ENCODE measurements around the gene RPL27.
A peak's percentile ranks its signal among the peaks of the same experiment; 100 is the strongest.

Gene RPL27

DNA sequence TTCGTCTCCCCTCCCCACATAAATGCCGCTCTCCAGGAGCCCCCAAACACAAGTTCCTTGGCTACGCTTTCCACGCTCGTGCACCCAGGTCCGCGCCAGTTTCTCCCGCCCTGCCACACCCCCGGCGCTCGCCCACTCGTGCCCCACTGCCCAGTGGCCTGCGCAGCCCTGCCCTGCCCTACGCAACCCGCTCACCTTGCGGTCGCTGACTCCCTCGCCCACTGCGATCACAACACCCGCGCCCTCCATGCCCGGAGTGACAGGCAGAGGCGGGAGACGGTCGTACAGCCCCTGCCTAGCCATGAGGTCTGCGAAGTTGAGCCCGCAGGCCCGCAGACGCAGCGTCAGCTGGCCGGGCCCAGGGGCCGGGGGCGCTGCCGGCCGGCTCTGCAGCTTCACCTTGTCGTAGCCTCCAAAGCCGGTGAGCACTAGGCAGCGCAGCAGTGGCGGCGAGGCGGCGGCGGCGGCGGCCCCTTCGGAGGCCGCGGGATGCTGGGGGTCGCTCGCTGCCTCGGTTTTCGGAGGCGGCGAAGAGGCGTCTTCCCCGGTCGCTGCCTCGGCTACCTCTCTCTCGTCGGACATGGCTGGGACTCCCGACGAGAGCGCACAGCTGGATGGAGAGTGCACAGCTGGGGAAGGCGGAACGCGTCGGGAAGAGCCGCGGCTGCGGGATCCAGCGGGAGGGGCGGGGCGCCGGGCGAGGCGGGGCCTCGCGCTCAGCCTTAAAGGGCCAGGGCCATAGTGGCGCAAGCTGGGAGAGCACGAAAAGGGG, 23.7 kb downstream of the RPL27 start, which contains the start of gene VAT1:
VAT1 (minus strand) TSS at position 645 of the 772 bp plus-strand sequence; CDS start at position 582, 63 bp downstream.
- Histone ChIP-seq H3K4me1 (ENCODE audit: insufficient read depth, low read length) (peaks cover 23% of the 10 kb centered on the region), H3K9me3 (ENCODE audit: control insufficient read depth, insufficient read depth, low read length) (no peaks in the 10 kb centered on the region), H3K9ac (ENCODE audit: low read depth, low read length) (peak within 1 kb of the TSS; percentile 100), H3K36me3 (ENCODE audit: insufficient read depth, low read length) (peaks cover 10% of the 10 kb centered on the region; the same call in 1 of the 2 replicates)

DNA sequence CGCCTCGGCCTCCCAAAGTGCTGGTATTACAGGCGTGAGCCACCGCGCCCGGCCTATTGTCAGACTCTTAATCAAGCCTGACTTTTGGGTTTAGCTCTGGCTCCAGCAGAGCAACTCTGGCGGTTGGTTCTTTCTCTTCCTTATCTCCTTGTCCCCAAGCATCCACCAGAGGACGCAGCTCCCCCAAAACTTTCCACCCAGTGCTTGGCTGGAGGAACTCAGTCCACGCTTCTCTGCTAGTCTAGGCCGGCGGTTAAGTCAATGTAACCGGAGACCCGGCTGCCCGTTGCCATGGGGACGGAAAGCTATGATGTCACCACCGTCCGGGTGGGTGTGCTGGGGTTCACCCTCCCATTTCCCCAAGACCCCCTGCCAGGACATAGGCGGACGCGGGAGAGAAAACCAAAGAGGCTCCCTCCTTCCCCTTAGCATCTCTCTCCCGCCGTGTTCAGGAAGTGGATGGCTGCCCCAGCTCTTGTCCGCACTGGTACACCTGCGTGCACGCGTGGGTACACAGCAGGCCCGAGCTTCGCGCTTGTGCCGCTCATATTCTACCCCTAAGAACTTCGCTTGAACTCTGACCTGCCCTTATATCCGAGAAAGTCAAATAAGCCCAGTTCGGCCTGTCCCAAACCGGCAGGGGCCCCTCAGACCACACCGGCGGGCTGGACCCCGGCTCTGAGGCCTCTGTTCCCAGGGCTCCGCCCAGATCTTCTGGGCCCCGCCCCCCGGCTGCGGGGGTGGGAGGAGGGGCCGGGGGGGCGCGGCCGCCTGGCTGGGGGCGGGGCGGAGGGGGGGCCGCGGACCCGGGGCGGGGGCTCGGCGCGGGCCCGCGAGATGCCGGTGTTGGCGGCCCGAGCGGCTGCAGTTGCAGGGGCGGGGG, 26.4 kb downstream of the RPL27 start, which contains the start of gene RND2:
RND2 (plus strand) TSS at position 825 of the 883 bp plus-strand sequence. CDS start 117 bp downstream, outside the sequence.
- 0 out of 2 replicates have a peak, but pooled peaks cover 4% of the 10 kb centered on the region for H3K36me3 ChIP-seq (ENCODE audit: insufficient read depth, low read length)
- H3K4me1 ChIP-seq (ENCODE audit: insufficient read depth, low read length), result peaks cover 34% of the 10 kb centered on the region
- H3K9me3 ChIP-seq (ENCODE audit: control insufficient read depth, insufficient read depth, low read length), result no peaks in the 10 kb centered on the region
- H3K9ac ChIP-seq (ENCODE audit: low read depth, low read length), result peak within 1 kb of the TSS; percentile 83; the same call in 1 of the 2 replicates

DNA sequence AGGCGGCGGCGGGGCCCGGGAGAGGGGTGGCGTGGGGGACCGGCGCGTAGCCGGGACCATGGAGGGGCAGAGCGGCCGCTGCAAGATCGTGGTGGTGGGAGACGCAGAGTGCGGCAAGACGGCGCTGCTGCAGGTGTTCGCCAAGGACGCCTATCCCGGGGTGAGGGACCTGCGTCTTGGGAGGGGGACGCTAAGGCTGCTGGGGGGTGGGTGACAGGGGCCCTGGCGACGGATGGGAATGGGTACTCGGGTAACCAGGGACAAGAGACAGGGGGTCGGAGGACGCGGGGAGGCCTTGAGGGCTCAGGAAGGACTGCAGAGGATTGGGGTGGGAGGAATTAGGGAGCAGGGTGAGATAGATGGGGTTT, 27.1 kb downstream of the RPL27 start:
- H3K9ac ChIP-seq (ENCODE audit: low read depth, low read length), result peak overlapping the region; percentile 77; the same call in 1 of the 2 replicates

DNA sequence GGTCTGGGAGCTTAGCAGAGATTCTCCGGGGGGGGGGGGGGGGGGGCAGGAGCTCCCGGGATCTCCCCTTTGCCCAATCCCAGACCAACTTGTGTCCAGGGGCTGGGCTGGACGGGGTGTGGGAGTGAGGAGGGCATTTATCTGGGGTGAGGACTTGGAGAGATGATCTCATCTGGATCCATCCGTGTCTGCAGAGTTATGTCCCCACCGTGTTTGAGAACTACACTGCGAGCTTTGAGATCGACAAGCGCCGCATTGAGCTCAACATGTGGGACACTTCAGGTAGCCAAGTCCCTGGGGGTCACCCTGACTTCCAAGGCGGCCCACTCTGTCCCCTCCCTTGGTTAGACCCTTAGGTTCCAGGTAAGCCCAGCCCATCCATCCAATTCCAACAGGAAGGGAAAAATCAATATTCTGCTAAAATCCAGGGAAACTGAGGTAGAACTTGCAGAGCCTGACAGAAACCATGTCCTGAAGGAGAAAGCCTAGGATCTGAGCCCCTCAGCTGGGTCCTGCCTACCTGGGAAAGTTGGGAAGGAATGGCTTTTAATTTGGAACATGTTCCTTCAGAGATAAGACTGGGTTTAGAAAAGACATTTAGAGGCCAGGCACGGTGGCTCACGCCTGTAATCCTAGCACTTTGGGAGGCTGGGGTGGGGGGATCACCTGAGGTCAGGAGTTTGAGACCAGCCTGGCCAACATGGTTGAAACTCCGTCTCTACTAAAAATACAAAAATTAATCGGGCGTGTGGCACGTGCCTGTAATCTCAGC, 27.7 kb downstream of the RPL27 start:
- H3K9ac ChIP-seq (ENCODE audit: low read depth, low read length), result peak overlapping the region; percentile 77; the same call in 1 of the 2 replicates

More for the DNA sequence above, 27.1 kb downstream of the RPL27 start:
- Histone ChIP-seq H3K9me3 (ENCODE audit: control insufficient read depth, insufficient read depth, low read length) (no peaks in the 10 kb centered on the region), H3K4me1 (ENCODE audit: insufficient read depth, low read length) (peaks cover 28% of the 10 kb centered on the region), H3K36me3 (ENCODE audit: insufficient read depth, low read length) (0 out of 2 replicates have a peak, but pooled peaks cover 3% of the 10 kb centered on the region)

DNA sequence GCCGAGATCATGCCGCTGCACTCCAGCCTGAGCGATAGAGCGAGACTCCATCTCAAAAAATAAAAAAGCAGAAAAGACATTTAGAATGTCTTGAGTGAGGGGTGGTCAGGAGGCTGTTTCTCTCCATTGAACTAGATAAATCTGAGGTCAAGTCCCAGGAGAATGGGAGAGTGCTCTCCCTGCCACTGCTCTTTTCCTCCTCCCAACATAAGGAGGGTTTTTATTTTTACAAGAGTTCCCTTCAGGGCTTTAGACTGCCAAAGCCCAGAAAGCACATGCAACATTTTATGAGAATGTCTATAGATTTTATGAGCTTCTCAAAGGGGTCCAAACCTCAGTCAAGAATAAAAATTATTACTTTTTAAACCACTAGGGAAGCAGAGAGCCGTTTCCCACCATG, 28.4 kb downstream of the RPL27 start:
- Histone ChIP-seq H3K4me1 (ENCODE audit: insufficient read depth, low read length) (peaks cover 30% of the 10 kb centered on the region), H3K9ac (ENCODE audit: low read depth, low read length) (no peak overlapping the region), H3K36me3 (ENCODE audit: insufficient read depth, low read length) (no peaks in the 10 kb centered on the region), H3K9me3 (ENCODE audit: control insufficient read depth, insufficient read depth, low read length) (no peaks in the 10 kb centered on the region)

More for the DNA sequence above, 27.7 kb downstream of the RPL27 start:
- no peaks in the 10 kb centered on the region for H3K9me3 ChIP-seq (ENCODE audit: control insufficient read depth, insufficient read depth, low read length)
- no peaks in the 10 kb centered on the region for H3K36me3 ChIP-seq (ENCODE audit: insufficient read depth, low read length)
- peaks cover 26% of the 10 kb centered on the region for H3K4me1 ChIP-seq (ENCODE audit: insufficient read depth, low read length)

DNA sequence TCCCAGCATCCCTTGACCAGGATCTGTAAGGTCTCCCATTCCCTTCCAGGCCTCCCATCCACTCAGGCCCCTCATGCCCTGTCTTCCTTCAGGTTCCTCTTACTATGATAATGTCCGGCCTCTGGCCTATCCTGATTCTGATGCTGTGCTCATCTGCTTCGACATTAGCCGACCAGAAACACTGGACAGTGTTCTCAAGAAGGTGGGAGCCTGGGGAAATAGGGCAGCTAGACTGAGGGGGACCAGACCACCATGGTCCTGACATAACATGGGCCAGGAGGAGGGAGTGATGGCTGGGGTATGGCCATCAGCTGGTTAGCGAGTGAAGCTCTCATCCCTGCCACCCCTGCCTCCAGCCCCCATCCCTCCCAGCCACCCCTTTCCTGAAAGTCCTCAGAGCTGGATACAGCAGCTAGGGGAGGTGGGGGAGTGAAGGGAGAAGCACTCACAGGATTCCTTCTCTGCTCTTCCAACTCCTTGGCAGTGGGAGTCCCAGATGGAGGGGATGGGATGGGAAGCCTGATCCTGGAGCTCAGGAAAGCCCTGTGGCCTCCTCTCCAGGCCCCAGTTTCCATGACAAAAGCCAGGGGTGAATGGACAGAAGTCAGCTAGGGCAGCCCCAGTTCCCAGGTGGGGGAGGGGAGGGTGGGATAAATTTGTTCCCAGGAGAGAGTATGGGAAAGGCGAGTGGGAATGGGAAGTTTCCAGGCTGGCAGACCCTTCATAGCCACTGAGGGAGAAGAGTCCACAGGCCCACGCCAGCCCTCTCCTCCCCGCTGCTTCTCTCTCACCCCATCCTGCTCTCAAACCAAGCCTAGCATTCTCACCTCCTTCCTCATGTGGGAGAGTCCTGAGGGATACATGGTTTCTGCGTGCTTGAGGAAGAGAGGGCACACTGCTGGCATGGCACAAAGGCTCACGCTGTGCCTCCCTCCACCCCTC, 29.1 kb downstream of the RPL27 start:
- no peak overlapping the region for H3K9ac ChIP-seq (ENCODE audit: low read depth, low read length)
- no peaks in the 10 kb centered on the region for H3K9me3 ChIP-seq (ENCODE audit: control insufficient read depth, insufficient read depth, low read length)
- H3K4me1 ChIP-seq (ENCODE audit: insufficient read depth, low read length), result peaks cover 32% of the 10 kb centered on the region

DNA sequence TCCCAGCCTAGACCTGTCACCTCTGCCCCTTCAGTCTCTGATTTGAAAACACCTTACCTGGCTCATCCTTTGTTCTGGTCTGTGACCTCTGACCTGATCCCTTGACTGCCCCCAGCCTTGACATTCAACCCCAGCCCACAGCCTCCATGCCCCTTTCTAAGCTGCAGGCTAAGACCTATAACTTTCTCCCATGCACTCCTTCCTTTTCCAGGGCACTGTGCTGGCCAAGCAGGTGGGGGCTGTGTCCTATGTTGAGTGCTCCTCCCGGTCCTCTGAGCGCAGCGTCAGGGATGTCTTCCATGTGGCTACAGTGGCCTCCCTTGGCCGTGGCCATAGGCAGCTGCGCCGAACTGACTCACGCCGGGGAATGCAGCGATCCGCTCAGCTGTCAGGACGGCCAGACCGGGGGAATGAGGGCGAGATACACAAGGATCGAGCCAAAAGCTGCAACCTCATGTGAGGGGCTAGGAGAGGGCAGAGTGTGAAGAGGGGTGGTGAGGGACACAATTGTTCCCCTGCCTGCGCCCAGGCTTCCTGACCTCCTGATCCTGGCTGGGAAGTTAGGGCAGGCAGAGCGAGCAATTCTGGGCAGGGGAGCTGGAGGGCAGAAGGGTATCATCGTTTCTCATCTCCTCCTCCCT, 30.1 kb downstream of the RPL27 start:
- H3K4me1 ChIP-seq (ENCODE audit: insufficient read depth, low read length), result peaks cover 33% of the 10 kb centered on the region
- H3K9me3 ChIP-seq (ENCODE audit: control insufficient read depth, insufficient read depth, low read length), result no peaks in the 10 kb centered on the region
- no peaks in the 10 kb centered on the region for H3K36me3 ChIP-seq (ENCODE audit: insufficient read depth, low read length)

More for the DNA sequence above, 29.1 kb downstream of the RPL27 start:
- no peaks in the 10 kb centered on the region for H3K36me3 ChIP-seq (ENCODE audit: insufficient read depth, low read length)

DNA sequence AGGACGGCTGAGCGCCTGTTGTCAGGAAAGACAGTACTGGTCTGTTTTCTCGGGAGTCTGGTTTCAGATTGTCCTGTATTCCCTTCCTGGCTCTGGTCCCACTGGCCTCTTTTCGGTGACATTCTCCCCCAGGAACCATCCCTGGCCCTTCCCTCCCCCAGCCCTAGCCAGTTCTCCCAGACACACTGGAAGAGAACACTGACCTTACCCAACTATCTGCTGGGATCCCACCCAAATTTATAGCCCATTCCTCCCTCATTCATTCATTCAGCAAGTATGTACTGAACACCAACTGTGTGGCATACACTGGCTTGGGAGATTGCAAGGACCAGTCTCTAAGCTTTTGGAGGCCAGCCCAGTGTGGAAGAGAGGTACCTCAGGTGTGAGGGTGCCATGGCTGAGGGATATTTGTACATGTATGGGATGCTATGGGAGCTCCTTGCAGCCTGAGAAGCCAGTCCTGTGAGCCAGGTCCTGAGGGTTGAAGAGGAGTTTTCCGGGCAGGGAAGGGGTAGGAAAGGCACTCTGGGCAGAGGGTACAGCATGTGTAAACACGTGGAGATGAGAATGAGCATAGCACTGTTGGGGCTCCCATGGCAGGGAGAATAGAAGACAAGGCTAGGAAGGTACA, 32.0 kb downstream of the RPL27 start:
- Histone ChIP-seq H3K9me3 (ENCODE audit: control insufficient read depth, insufficient read depth, low read length) (no peaks in the 10 kb centered on the region), H3K4me1 (ENCODE audit: insufficient read depth, low read length) (peaks cover 53% of the 10 kb centered on the region), H3K36me3 (ENCODE audit: insufficient read depth, low read length) (no peaks in the 10 kb centered on the region), H3K9ac (ENCODE audit: low read depth, low read length) (no peak overlapping the region)

More for the DNA sequence above, 30.1 kb downstream of the RPL27 start:
- no peak overlapping the region for H3K9ac ChIP-seq (ENCODE audit: low read depth, low read length)

DNA sequence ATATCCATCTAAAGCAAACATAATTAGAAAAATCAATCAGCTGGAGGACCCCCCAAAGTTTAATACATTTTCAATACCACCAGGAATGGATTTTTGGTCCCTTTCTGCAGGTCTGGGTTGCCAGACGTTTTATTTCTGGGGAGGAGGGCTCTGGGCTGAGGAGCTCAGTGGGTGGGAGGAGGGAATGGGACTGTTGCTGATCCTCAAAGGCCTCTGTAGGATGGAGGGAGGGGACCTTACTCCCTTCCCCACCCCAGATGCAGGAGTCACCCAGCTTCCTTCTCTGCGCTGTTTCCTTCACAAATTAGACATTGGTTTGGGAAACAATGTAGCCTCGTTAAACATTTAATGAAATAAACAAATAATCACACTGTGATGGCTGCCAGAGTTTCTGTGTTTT, 33.4 kb downstream of the RPL27 start:
- Histone ChIP-seq H3K36me3 (ENCODE audit: insufficient read depth, low read length) (no peaks in the 10 kb centered on the region), H3K9ac (ENCODE audit: low read depth, low read length) (no peak overlapping the region), H3K9me3 (ENCODE audit: control insufficient read depth, insufficient read depth, low read length) (no peaks in the 10 kb centered on the region), H3K4me1 (ENCODE audit: insufficient read depth, low read length) (peaks cover 55% of the 10 kb centered on the region)

DNA sequence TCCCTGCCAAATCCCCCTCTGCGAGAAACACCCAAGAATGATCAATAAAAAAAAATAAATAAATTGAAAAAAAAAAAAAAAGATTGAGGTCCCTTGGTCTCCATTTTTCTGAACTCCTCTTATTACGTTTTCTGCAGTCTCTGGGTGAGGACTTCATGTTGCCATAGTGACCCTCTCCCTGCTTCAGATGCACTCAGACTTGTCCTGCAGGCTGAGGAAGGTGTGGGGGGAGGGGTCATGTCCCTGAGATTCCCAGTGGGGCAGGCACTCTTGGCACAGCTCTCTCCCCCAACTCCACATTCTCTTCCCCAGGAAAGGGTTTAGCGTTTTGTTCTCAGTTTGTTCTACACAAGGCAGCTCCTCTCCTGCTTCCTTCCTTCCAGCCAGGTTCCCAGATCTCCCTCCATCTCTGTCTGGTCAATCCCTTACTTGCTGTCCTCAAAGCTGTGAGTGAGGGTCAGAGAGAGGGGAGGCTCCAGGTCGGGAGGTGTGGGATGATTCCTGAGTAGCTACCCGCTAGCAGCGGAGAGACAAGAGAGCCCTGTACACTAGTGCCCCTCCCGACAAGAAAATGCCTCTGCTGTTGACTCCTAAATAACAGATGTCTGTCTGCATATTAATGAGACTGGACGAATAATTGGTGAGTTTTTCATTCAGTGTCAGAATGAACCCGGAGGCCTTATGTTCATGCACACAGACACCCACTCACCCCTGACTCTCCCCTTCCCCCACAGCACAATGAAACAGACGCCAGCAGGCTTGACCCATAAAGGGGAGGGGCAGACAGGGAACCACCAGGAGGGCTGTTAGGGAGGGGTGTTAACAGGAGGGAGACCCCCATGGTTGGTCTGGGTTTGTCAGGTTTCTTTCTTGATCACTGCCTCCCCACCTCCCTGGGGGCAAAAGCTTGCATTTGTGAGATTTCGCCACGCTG, 36.0 kb downstream of the RPL27 start:
- no peaks in the 10 kb centered on the region for H3K9me3 ChIP-seq (ENCODE audit: control insufficient read depth, insufficient read depth, low read length)
- H3K9ac ChIP-seq (ENCODE audit: low read depth, low read length), result peak overlapping the region; percentile 26; the same call in 1 of the 2 replicates
- peaks cover 39% of the 10 kb centered on the region for H3K4me1 ChIP-seq (ENCODE audit: insufficient read depth, low read length)
- no peaks in the 10 kb centered on the region for H3K36me3 ChIP-seq (ENCODE audit: insufficient read depth, low read length)

DNA sequence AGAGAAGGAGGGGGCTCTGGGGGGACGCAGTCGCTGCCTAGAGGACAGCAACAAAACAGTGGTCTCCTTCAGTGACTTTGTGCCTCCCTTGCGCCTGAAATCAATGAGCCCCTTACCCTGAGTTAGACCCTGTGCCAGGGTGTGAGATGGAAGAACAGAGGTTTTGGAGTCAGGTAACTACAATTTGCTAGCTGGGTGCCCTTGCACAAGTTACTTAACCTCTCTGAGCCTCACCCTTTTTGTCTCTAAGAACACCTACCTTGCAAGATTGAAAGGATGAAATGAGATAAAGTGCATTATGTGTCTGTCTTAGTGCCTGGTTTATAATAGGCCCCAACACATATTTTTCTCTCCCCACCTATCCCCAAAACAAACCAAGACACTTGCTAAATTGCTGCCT, 36.7 kb downstream of the RPL27 start:
- H3K9me3 ChIP-seq (ENCODE audit: control insufficient read depth, insufficient read depth, low read length), result no peaks in the 10 kb centered on the region
- no peaks in the 10 kb centered on the region for H3K36me3 ChIP-seq (ENCODE audit: insufficient read depth, low read length)
- no peak overlapping the region for H3K9ac ChIP-seq (ENCODE audit: low read depth, low read length)
- peaks cover 39% of the 10 kb centered on the region for H3K4me1 ChIP-seq (ENCODE audit: insufficient read depth, low read length)
